HepG2 (cell line): Measurements from ENCODE around the gene DGKG. TPM values are rescaled to one million over a fixed set of nuclear protein-coding genes. Genes with fewer than 3 reads are reported as not detected.
A peak's percentile ranks its signal among the peaks of the same experiment; 100 is the strongest.

Experiments
- CBX2 ChIP-seq, 2 experiments: fragments of 200-600 bp in 1 of 2; sonication (generic); formaldehyde crosslinking in 1 of 2; IDR thresholded peaks; 2 replicates each; pipeline versions ENCODE4 v1.7.0 to v1.8.1; 2018 to 2022; ENCODE audit warnings: low read depth in 2 of 2, low read length in 1 of 2, mild to moderate bottlenecking in 1 of 2, missing genetic modification reagents in 1 of 2
- FOXA3 ChIP-seq: IDR thresholded peaks from 2 replicates; pipeline ENCODE4 v1.6.1; 2016; ENCODE audit warnings: missing genetic modification reagents, missing compliant biosample characterization
- HOXA3 ChIP-seq: sonication (generic); formaldehyde crosslinking; IDR thresholded peaks from 2 replicates; pipeline ENCODE4 v1.5.0; 2020; ENCODE audit warnings: missing genetic modification reagents
- KAT2B ChIP-seq: fragments of 150-350 bp; IDR thresholded peaks from 2 replicates; pipeline ENCODE4 v1.6.1; 2014; ENCODE audit warnings: low read depth, low read length, borderline replicate concordance
- MAZ ChIP-seq, 2 experiments: sonication (generic) in 1 of 2; formaldehyde crosslinking in 1 of 2; IDR thresholded peaks; 2 replicates each; pipeline versions ENCODE4 v1.5.0 to v1.6.1; 2012 to 2020; ENCODE audit warnings: low read depth in 2 of 2, mild to moderate bottlenecking in 2 of 2, borderline replicate concordance in 1 of 2, improper control_type of control experiment in 1 of 2, low read length in 1 of 2, missing genetic modification reagents in 1 of 2, moderate library complexity in 1 of 2
- MYC ChIP-seq: sonication (generic); formaldehyde crosslinking; IDR thresholded peaks from 2 replicates; pipeline ENCODE4 v1.9.0; 2021; ENCODE audit warnings: missing genetic modification reagents, borderline replicate concordance
- NFATC3 ChIP-seq: sonication (generic); formaldehyde crosslinking; IDR thresholded peaks from 2 replicates; pipeline ENCODE4 v1.5.1; 2020; ENCODE audit warnings: mild to moderate bottlenecking, missing genetic modification reagents
- TAF15 ChIP-seq: fragments of 200-400 bp; formaldehyde crosslinking; IDR thresholded peaks from one replicate; pipeline ENCODE4 v1.6.1; 2018; ENCODE audit warnings: mild to moderate bottlenecking, low read depth, low read length; ENCODE audit not compliant: poor library complexity, severe bottlenecking
- TARDBP ChIP-seq: sonication (generic); formaldehyde crosslinking; IDR thresholded peaks from 2 replicates; pipeline ENCODE4 v1.8.0; 2022; ENCODE audit warnings: mild to moderate bottlenecking, missing genetic modification reagents
- TFDP2 ChIP-seq: sonication (generic); formaldehyde crosslinking; IDR thresholded peaks from 2 replicates; pipeline ENCODE4 v1.4.0; 2020; ENCODE audit warnings: missing genetic modification reagents
- USF2 ChIP-seq, 2 experiments: sonication (generic) in 1 of 2; formaldehyde crosslinking in 1 of 2; IDR thresholded peaks; 2 replicates each; pipeline versions ENCODE4 v1.5.1 to v1.6.1; 2011 to 2020; ENCODE audit warnings: borderline replicate concordance in 1 of 2, low read depth in 1 of 2, low read length in 1 of 2, mild to moderate bottlenecking in 1 of 2, missing genetic modification reagents in 1 of 2, moderate library complexity in 1 of 2
- ZBTB49 ChIP-seq: sonication (generic); formaldehyde crosslinking; IDR thresholded peaks from 2 replicates; pipeline ENCODE4 v1.4.0; 2020; ENCODE audit warnings: missing genetic modification reagents, borderline replicate concordance
- ZKSCAN5 ChIP-seq: sonication (generic); formaldehyde crosslinking; IDR thresholded peaks from 2 replicates; pipeline ENCODE4 v1.5.1; 2020; ENCODE audit warnings: mild to moderate bottlenecking, missing genetic modification reagents
- ZNF33B ChIP-seq: sonication (generic); formaldehyde crosslinking; IDR thresholded peaks from 2 replicates; pipeline ENCODE4 v1.5.1; 2020; ENCODE audit warnings: mild to moderate bottlenecking, missing genetic modification reagents
- ZNF496 ChIP-seq: sonication (generic); formaldehyde crosslinking; IDR thresholded peaks from 2 replicates; pipeline ENCODE4 v1.8.1; 2023; ENCODE audit warnings: mild to moderate bottlenecking, moderate library complexity, missing genetic modification reagents; ENCODE audit not compliant: insufficient replicate concordance
- ZNF512B ChIP-seq: sonication (generic); formaldehyde crosslinking; IDR thresholded peaks from 2 replicates; pipeline ENCODE4 v1.5.1; 2020; ENCODE audit warnings: missing genetic modification reagents, mild to moderate bottlenecking, borderline replicate concordance
- ZNF850 ChIP-seq: sonication (generic); formaldehyde crosslinking; conservative IDR thresholded peaks from 2 replicates; pipeline ENCODE4 v1.9.0; 2021; ENCODE audit warnings: mild to moderate bottlenecking, missing genetic modification reagents
- polyA plus RNA-seq, 8 experiments: library from polyadenylated mRNA; depleted of rRNA in 3 of 8; stranded (reverse) in 7 of 8; unstranded in 1 of 8; fragments of >200 nt; fragmentation: Illumina TruSeq in 4 of 8; extraction: Trizol in 4 of 8; gene quantifications; 2 replicates each; pipeline versions ENCODE4 v1.2.1 to v1.2.3, GENCODE V29; 2011 to 2016; ENCODE audit warnings: low read depth in 4 of 8, missing spikeins in 1 of 8, mixed read lengths in 1 of 8; ENCODE audit not compliant: insufficient read depth in 1 of 8
- total RNA-seq, 5 experiments: library from RNA; depleted of rRNA; stranded (reverse); fragments of >200 nt; fragmentation: Illumina TruSeq; extraction: Trizol; gene quantifications; 2 replicates each; pipeline ENCODE4 v1.2.3, GENCODE V29; 2016; ENCODE audit warnings: low read depth in 1 of 5

The DGKG gene
- total and polyA plus RNA-seq, 2 of the 13 experiments (the other 11 are each of a cell fraction or from before 2014, with no cell fraction given), result 3.8 to 6.2 TPM

GRCh38 chr3:186241910-186242821 lies 119.9 kb downstream of the DGKG start (continued):
- TF ChIP-seq TFDP2 (no peak), MYC (CRISPR knock-in tag) (peak; percentile 87), ZKSCAN5 (CRISPR knock-in tag) (no peak), NFATC3 (no peak), KAT2B (no peak), USF2 (IDR thresholded peaks at IDR 0.05; ENCODE audit: low read depth, low read length) (no peak), USF2 (CRISPR knock-in tag; IDR thresholded peaks at IDR 0.05; ENCODE audit: borderline replicate concordance) (no peak), TAF15 (no peak), ZNF33B (CRISPR knock-in tag) (no peak), MAZ (IDR thresholded peaks at IDR 0.05; ENCODE audit: borderline replicate concordance, low read depth, low read length) (peak; percentile 21; the same call in 1 of the 2 replicates), MAZ (CRISPR knock-in tag; IDR thresholded peaks at IDR 0.05; ENCODE audit: low read depth) (no peak; the same call in 1 of the 2 replicates), CBX2 (IDR thresholded peaks at IDR 0.05; ENCODE audit: low read depth, low read length) (no peak), CBX2 (CRISPR knock-in tag; IDR thresholded peaks at IDR 0.05; ENCODE audit: low read depth) (no peak), ZNF850 (CRISPR knock-in tag) (no peak), TARDBP (CRISPR knock-in tag) (peak; percentile 79), FOXA3 (CRISPR knock-in tag) (peak; percentile 56), ZNF496 (CRISPR knock-in tag) (no peak), ZBTB49 (CRISPR knock-in tag) (0 out of 2 replicates have a peak, but pooled peaks have one; percentile 7), ZNF512B (CRISPR knock-in tag) (peak; percentile 89; the same call in 1 of the 2 replicates), HOXA3 (CRISPR knock-in tag) (peak; percentile 82; the same call in 1 of the 2 replicates)
